Activated naive CD8-positive, alpha-beta T cell treated with anti-CD3 and anti-CD28 coated beads, Interleukin-2, amount 50 U/mL, for 16 hours (primary cell): ENCODE results near the gene ASXL1.
"Not testable (repeated sequence)": the region's sequence is repeated elsewhere in the genome, so short reads cannot be mapped to it uniquely, and the experiment has no call there.

Experiments used
- DNase-seq: peaks from one replicate; pipeline ENCODE4 v3.0.0-alpha.2; 2020; ENCODE audit warnings: low read depth, low spot score

Gene ASXL1

DNA sequence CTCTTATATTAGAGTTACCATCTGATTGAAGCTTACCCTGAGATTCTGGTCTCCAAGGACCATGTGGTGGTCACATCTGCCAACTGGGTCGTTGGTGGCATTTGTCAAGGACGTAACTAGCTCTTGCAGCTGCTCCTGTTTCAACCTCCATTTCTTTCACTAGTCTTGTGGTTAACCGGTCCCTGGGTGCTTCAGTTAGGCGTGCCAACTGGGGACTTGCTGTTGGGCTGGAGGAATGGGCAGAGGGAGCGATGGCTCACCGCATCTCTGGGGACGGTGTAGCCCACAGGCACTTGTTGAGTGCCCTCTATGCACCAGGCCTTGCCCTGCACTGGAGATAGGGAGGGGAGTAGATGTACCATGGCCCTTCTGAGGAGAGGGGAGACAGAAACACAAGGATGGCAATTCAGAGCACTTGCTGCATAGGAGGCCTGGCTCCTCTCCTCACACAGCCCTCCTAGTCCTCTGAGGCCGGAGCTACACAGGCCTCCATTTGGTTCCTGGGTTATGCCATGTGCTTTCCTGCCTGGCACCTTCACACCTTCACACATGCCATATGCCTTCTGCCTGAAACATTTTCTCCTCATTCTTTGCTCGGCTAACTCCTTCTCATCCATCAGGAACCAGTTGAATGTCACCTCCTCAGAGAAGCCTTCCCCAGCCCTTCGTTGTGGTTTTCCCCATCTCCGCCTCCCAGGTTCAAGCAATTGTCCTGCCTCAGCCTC, 20.0 kb upstream of the ASXL1 start:
- no peak for DNase-seq

DNA sequence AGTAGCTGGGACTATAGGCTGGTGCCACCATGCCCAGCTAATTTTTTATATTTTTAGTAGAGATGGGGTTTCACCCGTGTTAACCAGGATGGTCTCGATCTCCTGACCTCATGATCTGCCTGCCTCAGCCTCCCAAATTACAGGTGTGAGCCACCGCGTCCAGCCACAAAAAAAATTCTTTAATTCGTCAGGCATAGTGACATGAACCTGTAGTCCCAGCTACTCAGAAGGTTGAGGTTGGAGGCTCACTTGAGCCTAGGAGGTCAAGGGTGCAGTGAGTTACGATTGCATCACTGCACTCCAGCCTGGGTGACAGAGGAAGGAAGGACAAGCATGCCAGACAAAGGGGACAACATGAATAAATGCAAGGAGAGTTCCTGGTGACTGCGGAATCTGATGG, 19.5 kb upstream of the ASXL1 start:
- DNase-seq: no peak

DNA sequence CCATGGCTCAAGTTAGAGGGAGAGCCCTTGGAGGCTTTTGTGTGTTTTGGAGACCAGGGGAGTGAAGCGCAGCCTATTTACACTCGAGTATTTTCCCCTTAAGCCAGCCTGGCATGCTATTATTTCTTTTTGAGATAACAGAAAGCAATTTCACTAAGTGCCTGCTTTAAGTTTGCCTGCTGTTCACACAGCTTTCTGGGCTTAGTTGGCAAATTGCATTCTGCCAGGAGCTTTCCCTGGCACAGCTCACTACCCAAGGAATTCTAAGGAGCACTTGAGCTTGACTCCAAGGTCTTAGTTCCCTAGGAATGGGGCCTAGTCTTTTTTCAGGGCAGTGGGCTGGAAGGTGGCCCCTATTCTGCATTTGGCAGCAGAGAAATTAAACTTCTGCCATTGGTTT, 19.0 kb upstream of the ASXL1 start:
- DNase-seq: no peak

- DNase-seq: not testable (repeated sequence)
These were observed 17.1 kb upstream of the ASXL1 start for GRCh38 chr20:32341053-32341452.

DNA sequence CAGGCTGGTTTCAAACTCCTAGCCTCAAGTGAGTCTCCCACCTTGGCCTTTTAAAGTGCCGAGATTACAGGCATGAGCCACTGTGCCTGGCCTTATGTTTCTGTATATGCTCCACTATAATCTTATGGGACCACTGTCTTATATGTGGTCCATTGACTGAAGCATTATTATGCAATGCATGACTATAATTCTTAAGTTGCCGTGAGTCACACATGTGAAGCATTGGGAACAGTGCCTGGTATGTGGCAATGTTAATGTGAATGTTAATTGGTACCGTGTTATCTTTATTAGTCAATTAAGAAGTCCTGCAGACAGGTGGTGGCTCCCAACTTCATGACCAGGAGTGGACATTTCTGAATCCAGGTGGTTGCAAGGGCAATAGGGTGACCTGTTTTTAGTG, 14.7 kb upstream of the ASXL1 start:
- no peak for DNase-seq

GRCh38 chr20:32344835-32345506, 13.2 kb upstream of the ASXL1 start:
- DNase-seq: no peak

DNA sequence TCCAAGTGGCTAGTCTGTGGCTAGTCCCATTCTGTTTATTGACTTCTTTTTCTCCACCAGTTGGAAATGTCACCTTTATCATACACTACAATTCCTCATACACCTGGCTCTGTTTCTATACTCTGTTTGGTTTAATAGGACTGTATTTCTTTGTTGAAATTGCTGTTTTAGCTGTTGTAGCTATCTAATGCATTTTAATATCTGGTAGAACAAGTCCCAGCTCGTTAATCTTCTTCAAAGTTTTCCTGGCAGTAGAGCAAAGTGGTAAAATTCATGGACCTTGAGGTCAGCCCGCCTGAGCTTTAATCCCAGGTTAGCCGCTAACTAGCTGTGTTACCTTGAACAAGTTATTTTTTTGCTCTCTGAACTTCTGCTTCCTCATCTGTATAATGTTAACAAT, 9.9 kb upstream of the ASXL1 start:
- no peak for DNase-seq

DNA sequence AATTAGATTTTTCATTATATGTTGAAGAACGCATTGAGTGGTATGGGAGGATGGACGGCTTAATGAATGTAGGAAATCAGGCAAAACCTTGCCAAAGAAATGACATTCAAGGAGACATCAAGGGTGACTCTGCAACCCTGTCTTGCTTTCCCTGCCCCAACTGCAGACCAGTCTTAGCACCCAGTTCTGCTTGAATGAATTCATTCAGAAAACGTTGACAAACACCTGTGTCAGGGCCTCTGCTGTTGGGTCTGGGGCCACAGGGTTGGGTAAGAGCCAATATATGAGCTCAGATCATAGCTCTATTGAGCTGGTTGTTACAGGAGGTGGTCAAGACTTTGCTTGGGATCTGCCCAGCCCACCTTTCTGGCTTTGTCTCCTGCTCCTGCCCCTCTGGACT, 7.7 kb upstream of the ASXL1 start:
- no peak for DNase-seq

- no peak for DNase-seq
These were observed 5.9 kb upstream of the ASXL1 start for GRCh38 chr20:32352121-32352720.

DNA sequence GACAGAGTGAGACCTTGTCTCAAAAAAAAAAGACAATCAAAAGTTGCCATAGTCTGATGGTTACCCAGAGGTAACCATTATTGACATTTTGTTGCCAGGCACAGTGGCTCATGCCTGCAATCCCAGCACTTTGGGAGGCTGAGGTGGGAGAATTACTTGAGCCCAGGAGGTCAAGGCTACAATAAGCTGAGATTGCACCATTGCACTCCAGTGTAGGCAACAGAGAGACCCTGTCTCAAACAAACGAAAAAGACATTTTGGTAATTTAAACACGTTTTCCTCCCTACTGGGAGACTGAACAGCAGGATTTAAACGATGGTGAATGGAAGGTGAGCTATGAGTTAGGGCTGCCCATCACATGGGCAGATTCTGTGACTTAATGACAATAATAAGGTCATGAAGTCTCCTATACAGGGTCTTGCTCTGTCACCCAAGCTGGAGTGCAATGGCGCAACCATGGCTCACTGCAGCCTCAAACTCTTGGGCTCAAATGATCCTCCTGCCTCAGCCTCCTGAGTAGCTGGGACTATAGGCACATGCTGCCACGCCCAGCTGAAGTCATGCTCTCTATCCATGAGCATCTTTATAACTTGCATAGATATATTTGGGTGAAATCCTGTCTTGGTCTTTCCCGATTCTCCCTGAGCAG, 4.2 kb upstream of the ASXL1 start:
- no peak for DNase-seq

DNA sequence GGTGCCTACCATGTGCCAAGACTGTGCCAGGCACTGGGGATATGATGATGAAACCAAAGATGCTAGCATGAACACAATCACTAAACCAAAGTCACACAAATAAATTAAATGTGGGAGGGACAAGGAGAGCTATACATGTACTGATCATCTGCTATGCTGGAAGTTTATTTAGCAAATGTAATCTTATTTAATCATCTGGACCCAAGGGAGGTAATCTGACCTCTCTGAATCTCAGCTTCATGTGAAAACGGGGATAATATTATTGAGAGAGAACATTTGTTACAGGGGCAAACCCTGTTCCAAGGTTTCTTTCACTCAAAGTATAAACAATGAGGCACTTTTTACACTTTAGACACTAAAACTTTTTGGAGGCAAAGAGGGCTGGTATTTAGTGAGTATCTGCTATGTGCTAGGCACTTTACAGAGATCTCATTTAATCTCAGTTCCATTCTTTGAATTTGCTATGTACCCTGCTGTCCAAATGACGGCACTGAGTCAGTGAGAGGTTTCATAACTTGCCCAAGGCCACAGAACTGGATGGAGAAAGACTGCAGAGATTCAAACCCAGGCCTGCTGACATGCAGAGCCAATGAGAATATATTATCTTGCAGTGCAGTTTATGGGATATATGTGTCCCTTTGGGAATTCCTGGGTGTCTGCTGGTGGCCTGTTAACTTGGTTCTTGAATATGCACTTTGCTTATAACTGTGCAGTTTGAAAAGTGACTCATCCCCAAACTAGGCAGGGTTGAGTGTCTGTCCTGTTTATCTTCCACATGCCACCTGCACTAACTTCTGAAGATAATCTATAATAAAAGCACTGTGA, 3.3 kb upstream of the ASXL1 start:
- no peak for DNase-seq

- DNase-seq: no peak
These were observed 2.7 kb upstream of the ASXL1 start for GRCh38 chr20:32355417-32355841.

GRCh38 chr20:32355907-32356621, 2.1 kb upstream of the ASXL1 start:
- DNase-seq: not testable (repeated sequence)

DNA sequence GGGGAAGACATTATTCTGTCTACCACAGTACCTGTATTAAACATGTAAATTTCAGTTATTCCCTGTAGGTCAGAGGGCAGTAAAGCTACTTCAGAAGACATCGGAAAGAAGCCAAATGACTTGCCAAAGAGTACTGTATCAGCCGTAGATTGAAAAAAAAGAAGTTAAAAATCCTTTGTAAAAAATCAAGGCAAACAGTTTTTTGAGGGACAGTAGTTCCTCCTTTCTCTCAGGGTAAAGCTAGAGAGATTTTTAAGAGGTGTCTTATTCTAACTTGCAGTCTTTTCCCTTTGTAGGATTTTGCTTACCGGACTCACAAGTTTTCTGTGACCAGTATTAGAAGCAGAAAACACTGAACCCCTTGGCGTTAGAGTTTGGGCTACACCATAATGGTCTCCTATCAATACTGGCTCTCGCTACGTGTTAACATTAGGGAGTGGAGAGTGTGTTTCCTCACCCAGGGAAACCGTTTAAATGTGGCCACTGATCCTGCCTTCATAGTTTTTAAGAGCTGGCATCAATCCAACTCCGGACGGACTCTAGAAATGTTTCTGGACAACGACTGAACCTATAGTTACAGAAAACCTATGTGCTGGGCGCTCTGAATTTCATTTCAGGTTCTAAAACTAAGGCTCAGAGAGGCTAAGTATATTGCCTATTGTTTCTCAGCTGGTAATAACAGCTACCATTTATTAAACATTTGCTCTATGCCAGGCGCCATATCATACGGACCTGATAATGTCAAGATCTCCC, 1.3 kb upstream of the ASXL1 start:
- DNase-seq: no peak

GRCh38 chr20:32357375-32357868, 709 bp upstream of the ASXL1 start:
- DNase-seq: no peak

GRCh38 chr20:32358632-32358882, 426 bp downstream of the ASXL1 start:
- DNase-seq: no peak

DNA sequence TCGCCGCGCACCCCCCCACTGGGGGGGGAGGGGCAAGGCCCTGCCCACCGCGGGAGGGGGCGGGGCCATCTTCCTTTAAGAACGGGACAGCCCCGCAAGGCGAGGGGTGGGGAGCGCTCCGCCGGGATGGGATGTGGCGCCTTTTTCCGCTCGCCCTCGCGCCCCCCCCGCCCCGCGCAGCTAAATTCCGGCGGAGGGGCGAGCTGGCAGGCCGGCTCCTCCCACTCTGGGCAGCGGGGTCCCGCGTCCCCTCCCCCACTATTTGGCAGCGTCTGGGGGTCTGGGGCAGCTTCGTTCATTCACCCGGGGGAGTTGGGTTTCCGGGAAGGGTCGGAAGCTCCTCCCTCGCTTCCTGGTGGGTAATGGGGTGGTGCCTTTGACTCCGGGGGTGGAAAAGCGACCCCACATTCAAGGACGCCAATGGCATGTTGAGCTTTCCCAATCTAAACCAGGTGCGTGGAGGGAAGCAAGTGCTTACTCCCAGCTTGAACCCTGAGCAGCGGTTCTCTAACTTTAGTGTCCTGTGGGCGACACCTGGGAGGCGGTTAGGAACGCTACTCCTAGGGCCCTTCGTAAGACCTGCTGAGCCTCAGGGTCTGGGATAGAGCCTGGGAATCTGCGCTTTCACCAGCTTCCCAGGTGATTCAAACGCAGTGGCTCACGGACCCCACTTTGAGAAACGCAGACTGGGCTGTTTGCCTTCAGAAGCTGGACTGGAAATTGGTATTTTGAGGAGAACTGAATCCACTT, 927 bp downstream of the ASXL1 start:
- DNase-seq: peak; percentile 48

GRCh38 chr20:32359633-32360332, 1.7 kb downstream of the ASXL1 start:
- no peak for DNase-seq

DNA sequence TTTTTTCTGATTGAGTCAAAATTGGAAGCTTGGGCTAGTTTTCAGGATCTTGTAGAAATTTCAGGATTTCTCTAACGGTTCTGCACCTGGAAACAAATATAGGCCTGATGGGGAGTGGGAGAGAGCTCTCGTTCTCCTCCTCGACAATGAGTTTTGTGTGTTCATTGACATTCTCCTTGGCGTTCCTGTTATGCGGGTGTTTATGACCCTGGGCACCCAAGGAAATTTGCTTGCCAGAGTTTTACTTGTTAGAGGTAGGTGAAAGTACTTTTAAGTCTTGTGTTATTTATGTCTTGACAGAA, 2.2 kb downstream of the ASXL1 start:
- DNase-seq: no peak
